NCI-H774 (cell line): ENCODE results near the gene STEEP1.
A peak's percentile ranks its signal among the peaks of the same experiment; 100 is the strongest.
"Not testable (repeated sequence)": the region's sequence is repeated elsewhere in the genome, so short reads cannot be mapped to it uniquely, and the experiment has no call there.

ENCODE experiments used
- DNase-seq: peaks from one replicate; lab custom pipeline; 2025; lab: John Stamatoyannopoulos, UW

The STEEP1 gene

GRCh38 chrX:119529345-119530276 lies 35.6 kb downstream of the STEEP1 start:
- DNase-seq = no peak

- no peak for DNase-seq
Measured at GRCh38 chrX:119523664-119524184, 41.5 kb downstream of the STEEP1 start.

GRCh38 chrX:119521246-119521645 lies 44.0 kb downstream of the STEEP1 start:
- DNase-seq = no peak

- DNase-seq = no peak
Measured at GRCh38 chrX:119518371-119518770, 46.8 kb downstream of the STEEP1 start.

- DNase-seq = peak; percentile 74
Measured at GRCh38 chrX:119516157-119516702, 49.0 kb downstream of the STEEP1 start.

GRCh38 chrX:119512146-119512800 lies 52.9 kb downstream of the STEEP1 start:
- peak; percentile 74 for DNase-seq

GRCh38 chrX:119507206-119507605 lies 58.0 kb downstream of the STEEP1 start:
- DNase-seq = no peak

- DNase-seq = no peak
Measured at GRCh38 chrX:119505945-119506344, 59.3 kb downstream of the STEEP1 start.

GRCh38 chrX:119505145-119505544 lies 60.1 kb downstream of the STEEP1 start:
- not testable (repeated sequence) for DNase-seq

GRCh38 chrX:119503484-119503861 lies 61.7 kb downstream of the STEEP1 start:
- no peak for DNase-seq

GRCh38 chrX:119502727-119503483 lies 62.3 kb downstream of the STEEP1 start:
- DNase-seq = peak; percentile 38

GRCh38 chrX:119501511-119502148 lies 63.6 kb downstream of the STEEP1 start:
- DNase-seq = no peak

GRCh38 chrX:119500061-119500800 lies 65.0 kb downstream of the STEEP1 start:
- no peak for DNase-seq

GRCh38 chrX:119497185-119497584 lies 68.0 kb downstream of the STEEP1 start:
- no peak for DNase-seq

GRCh38 chrX:119495734-119496726 lies 69.2 kb downstream of the STEEP1 start:
- DNase-seq = no peak

GRCh38 chrX:119493851-119494495 lies 71.2 kb downstream of the STEEP1 start:
- not testable (repeated sequence) for DNase-seq

GRCh38 chrX:119492463-119492862 lies 72.7 kb downstream of the STEEP1 start:
- DNase-seq = no peak

- no peak for DNase-seq
Measured at GRCh38 chrX:119489212-119490074, 75.8 kb downstream of the STEEP1 start.
